NT2/D1 (cell line): ENCODE data around the gene CPSF3.

Source experiments
- SUZ12 ChIP-seq: IDR thresholded peaks from 2 replicates; pipeline ENCODE4 v1.6.1; 2011; ENCODE audit not compliant: insufficient read length, insufficient read depth; ENCODE audit errors: extremely low read depth
- YY1 ChIP-seq: IDR thresholded peaks from 2 replicates; pipeline ENCODE4 v1.6.1; 2011; ENCODE audit not compliant: insufficient read length, insufficient read depth
- ZNF274 ChIP-seq: IDR thresholded peaks from 2 replicates; pipeline ENCODE4 v1.6.1; 2011; ENCODE audit warnings: mild to moderate bottlenecking, low read depth, low read length

DNA sequence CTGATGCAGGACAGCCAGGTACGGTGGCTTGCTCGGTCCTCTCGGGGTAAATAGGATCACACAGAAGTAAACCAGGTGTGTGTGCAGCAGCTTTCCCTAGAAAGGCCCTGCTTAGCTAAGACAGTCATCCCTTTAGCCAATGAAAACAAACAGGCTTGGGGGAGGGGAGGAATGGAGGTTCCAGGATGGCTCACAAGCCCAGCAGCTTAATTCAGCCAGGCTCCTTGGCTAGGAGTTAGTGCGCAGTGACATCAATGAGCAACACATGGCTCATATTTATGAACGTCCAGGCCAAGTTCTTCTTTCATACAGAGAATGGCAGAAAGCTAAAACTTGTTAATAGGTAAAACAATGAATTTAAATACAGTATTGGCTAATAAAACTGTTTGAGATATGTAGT is 61.1 kb downstream of the CPSF3 start:
- TF ChIP-seq ZNF274: no peak
- no peak for TF ChIP-seq SUZ12
- TF ChIP-seq YY1: no peak
